NOMO-1 treated with DMSO at 0.1 percent for 48 hours (cell line): ENCODE results near the gene NSG1.

ENCODE experiments used
- DNase-seq: peaks from one replicate; lab custom pipeline; 2025; ENCODE audit not compliant: unreplicated experiment; lab: John Stamatoyannopoulos, UW

The NSG1 gene

DNA sequence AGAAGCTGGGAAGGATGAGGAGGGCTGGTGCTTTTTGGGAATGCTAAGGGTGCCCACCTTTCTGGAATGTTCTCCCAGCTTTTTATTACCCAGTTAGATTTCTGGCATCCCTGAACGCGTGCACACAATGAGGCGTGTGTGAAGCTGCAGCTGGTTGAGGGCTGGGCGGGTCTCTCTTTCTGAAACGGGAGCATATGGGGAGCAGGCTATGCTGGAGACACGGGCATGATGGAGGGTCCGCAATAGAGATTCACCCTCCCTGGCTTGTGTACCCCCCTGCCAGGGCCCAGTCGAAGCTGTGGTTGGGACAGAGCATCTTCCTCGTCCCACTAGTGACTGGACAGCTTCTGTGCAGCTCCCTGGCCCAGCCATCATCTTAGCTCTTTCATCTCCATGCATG is 8.5 kb downstream of the NSG1 start:
- no peak for DNase-seq

DNA sequence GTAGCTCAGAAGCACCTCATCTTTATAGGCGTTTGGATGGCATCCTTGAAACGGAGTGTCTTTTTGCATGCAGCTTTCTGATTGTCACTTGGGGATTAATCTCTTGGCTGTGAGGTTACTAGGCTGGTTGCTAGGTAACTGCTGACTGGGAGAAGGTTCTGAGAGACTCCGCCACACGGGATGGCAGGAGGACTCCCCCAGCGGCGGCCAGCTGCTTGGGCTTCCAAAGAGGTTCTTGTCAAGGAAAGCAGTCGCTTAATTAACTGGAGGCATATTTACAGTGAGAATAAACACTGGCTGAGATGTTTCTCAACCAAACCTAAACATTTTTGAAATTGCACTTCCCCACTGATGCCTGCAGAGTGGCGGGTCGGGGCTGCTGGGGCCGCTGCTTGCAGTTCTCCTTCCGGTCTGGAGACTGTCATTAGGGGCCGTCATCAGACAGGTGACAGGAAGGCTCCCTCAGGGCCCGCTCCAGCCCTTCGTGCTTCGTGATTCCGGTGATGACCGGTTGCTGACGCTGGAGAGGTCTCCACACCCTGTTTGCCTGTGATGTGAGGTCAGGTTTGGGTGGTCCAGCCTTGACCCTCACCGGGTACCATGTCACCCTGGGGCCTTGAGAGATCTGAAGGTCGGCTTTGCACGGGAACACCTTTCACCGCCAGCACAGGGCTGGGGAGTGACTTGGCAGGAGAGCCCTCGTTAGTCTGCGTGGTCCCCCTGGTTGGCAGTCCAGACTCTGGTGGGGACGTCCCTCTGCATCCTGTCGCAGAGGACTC is 9.1 kb downstream of the NSG1 start:
- DNase-seq, result peak; percentile 77

- no peak for DNase-seq
Measured at GRCh38 chr4:4396628-4397440, 9.9 kb downstream of the NSG1 start.

- DNase-seq, result no peak
Measured at GRCh38 chr4:4397441-4397819, 10.5 kb downstream of the NSG1 start.

GRCh38 chr4:4398430-4398829 is 11.5 kb downstream of the NSG1 start:
- no peak for DNase-seq

DNA sequence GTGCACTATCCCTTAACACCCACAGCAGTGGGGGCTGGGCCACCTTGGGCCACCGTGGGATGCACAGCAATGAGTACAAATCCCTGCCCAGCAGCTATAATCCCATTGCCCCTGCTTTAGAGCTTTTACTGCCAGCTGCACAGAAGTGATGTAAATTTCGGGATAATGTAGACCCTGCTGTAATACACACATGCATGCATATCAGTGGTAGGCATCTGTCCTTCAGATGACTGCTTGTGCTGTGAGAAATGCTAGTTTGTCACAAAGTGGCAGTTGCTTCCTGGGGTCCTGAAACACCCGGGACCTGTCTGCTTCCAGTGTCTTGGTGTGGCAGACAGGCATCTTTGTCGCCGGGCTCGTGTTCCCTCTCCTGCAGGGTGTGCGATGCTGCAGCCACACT is 14.1 kb downstream of the NSG1 start:
- no peak for DNase-seq

DNA sequence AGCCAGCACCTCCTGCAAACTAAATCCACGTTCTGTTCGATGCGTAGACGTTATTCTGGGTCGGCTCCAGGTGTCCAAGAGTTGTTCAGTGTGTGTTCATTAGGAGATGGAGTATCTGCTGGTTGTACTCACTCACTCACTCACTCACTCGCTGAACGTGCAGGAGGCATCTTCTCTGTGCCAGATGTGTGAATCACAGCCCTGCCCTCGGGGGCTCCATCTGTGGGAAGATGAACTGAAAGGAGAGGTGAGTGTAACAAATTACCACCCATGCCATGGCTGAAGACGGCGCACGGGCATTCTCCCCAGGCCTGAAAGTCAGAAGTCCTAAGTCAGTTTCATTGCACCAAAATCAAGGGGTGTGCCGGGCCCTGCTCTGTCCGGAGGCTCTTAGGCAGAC is 16.1 kb downstream of the NSG1 start:
- DNase-seq, result no peak

DNA sequence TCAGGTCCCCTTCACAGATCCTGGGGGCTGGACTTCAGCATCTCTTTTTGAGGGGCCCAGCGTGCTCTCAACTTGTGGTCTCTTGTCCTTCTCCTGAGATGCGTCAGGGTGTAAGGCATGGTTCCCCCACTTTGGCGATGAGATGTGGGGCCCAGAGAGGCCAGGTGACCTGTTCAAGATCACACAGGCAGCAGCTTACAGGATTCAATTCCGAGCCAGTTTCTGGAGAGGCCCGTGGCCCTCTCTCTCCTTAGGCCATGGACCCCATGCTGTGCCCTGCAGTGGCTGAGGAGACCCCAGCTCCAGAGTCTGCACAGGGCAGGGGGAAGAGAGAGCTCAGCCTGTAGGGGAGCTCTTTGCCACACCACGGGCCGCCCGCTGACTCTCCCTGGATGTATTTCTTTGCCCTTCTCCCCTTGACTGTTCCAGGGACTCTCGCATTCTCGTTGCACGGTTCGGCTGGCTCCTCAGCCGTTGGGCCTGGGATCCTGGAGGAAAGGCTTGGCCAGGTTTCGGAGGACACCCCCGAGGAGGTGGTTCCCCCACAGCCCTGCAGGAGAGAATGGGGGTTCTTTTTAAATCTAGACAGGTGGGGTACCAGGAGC is 18.6 kb downstream of the NSG1 start:
- no peak for DNase-seq

DNA sequence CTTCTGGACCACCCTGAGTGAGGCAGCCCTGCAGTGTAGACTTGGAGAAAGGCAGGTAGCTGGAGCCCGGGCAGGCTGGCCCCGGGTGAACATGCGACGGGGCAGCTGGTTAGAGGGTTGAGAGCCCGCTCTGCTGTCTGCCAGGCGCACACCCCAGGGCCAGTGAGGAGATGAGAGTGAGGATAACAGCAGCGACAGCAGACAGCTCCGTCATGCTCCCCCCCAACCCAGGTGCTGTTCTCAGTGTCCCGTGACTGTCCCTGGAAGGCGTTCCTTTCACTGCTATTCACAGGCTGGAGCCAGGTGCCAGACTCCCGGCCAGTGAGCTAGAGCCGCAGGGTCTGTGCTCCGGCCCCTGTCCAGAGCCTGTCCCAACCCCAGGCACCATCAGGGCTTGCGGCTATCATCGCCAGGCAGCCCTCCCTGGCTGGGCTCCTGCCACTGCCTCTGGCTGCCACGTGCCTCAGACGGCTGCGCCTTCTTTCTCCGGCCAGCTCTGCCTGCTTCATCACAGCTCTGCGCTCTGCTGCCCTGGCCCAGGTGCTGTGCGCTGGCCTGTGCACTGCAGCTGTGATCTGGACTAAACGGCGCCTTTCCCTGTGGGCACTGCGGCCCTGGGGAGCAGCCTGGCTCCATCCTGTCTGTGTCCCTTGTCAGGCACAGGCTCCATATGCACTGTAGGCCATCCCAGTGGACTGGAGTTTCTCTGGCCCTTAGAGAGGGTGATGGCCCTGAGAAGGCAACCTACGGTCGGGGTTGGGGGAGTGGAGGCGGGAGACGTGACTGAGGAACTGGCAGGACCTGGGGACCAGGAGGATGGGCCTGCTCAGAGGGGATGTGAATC is 19.8 kb downstream of the NSG1 start:
- no peak for DNase-seq

DNA sequence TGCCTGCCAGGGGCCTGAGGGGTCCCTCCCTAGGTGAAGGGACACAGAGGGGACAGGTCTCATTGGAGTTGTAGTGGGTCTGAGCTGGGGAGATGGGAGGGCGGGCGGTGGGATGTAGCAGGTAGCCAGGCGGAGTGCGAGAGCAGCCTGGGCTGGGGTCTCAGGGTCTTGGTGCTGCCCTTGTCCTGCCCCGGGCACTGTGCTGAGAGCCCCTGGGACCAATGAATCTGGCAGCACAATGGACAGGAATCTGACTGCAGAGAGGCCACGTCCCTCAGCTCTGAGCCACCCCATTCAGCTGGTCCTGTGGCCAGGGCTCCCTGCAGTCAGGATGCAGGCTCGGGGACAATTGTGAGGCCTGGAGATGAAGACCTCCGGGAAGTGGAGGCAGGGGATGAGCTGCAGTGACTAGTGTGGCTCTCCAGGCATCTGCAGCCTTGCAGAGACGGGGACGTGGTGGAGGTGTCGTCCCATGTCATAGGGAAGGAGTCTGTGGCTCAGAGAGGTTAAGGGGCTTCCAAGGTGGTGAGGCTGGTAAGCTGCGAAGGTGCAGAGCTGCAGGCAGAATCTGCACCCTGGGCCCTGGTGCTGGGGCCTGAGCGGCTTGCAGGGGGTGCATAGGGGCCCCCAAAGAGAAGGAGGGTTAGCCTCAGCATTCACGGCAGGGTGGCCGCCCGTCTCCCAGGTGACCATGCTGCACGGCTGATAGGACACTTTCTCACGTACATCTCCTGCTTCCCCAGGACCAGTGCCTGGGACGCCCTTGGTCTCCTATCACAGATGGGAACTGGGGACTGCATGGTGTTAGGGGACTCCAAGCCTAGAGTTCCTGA is 20.6 kb downstream of the NSG1 start:
- DNase-seq, result no peak

GRCh38 chr4:4408132-4408523 is 21.2 kb downstream of the NSG1 start:
- DNase-seq, result no peak

DNA sequence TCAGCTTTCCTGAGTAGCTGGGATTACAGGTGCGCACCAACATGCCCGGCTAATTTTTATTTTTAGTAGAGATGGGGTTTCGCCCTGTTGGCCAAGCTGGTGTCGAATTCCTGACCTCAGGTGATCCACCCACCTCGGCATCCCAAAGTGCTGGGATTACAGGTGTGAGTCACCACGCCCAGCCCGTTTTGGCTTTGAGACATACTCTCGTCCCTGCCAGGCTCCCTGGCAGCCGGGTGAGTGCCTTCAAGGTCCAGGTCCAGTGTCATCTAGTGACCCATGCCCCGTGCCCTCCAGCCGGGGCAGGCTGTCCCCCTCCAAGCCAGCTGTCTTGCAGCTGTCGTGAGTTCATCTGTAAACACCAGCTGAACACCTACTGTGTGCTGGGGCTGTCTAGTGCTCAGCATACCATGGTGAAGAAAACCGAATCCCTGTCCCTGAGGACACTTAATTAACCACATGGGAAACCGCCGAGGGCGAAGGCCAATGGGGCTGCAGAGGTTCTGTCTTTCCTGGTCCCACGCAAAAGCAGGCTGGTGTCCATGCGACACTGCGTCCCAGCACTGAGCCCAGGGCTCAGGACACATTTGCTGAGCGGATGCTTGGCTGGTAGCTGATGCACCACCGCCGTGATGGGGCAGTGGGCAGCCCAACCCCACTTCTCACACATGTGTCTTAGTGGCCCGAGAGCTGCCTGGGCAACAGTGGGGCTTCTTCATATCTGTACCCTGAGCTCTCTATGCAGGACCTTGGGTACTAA is 21.9 kb downstream of the NSG1 start:
- no peak for DNase-seq

- DNase-seq, result no peak
Measured at GRCh38 chr4:4409416-4410115, 22.7 kb downstream of the NSG1 start.

DNA sequence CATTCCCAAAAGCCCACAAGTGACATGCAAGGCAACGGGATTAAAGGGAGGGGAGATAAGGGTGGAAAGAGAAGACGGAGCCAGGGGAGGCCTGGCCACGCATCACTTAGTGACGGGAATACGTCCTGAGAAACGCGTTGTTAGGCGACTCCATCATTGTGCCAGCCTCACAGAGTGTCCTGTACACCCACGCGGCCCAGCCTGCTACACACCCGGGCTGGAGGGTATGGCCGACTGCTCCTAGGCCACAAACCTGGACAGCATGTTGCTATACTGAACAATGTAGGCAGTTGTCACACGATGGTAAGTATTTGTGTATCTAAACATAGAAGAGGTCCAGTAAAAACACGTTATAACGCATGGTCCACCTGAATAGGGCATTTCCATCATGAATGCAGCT is 23.4 kb downstream of the NSG1 start:
- no peak for DNase-seq

DNA sequence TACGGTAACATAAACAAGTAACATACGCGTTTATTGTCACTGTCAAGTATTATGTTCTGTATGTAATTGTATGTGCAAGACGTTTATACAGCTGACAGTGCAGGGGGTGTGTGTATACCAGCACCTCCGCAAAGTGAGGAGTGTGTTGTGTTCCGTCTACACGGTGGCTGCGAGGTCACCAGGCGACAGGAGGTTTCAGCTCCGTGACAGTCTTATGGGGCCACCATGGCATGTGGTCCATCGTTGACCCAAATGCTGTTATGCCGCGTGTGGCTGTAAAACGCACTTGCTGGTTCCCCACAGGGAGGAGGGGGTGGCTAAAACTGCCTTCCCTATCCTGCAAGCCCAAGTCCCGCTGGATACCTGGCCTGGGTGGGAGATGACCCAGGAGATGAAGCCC is 25.0 kb downstream of the NSG1 start:
- DNase-seq, result no peak

DNA sequence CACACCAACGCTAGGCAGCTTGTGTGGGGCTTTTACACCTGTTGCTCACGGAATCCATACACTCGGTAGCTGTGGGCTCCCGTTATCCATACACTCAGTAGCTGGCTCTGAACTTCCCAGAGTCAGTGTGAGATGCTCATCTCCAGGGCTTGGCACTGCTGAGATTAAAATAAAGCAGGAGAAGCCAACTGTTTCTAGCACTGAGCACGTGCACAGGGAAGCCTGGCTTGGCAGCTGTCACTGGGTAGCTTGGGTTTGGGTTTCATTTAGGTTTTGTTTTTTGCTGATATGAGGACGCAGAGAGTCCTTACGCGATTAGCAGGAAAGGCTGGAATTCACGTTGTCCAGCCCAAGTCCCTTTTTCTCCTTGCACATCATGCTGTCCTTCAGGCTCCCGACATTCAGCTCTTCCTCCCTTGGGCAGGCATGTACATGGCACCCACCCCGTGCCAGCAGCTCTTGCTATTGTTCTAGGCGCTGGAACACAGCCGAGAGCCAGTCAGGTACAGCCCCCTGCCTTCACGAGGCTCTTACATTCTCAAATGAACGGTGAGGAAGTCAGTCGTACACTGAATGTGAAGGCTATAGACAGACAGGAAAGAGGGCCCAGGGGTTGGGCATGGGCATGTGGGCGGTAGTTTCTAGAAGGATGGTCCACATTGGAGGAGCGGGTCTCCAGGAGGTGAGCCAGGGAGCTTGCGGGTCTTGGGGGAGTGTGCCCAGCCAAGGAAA is 25.9 kb downstream of the NSG1 start:
- no peak for DNase-seq

GRCh38 chr4:4413373-4413725 is 26.4 kb downstream of the NSG1 start:
- no peak for DNase-seq

DNA sequence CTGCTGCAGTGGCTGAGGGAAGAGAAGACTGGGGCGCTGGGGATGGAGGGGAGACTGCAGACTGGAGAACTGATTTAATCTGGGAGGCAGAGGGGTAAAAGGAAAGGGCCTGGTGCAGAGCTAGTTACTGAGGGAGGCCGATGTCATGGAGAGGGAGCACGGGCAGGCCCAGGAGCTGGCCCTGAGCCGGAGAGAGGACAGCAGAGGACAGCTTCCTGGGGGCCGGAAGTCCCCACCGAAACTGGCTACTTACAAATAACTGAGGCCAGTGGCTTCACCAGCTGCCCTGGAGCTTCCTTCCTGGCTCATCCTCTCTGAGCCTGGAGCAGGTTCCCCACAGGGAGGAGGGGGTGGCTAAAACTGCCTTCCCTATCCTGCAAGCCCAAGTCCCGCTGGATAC is 26.9 kb downstream of the NSG1 start:
- no peak for DNase-seq
